K562 (cell line): Measurements from ENCODE around the gene POT1. TPM values are rescaled to one million over a fixed set of nuclear protein-coding genes. Genes with fewer than 3 reads are reported as not detected.
A peak's percentile ranks its signal among the peaks of the same experiment; 100 is the strongest.

Experiments
- ATAC-seq: fragments of 200-7000 bp; cut with Tn5 transposase; 3 replicates; pipeline ENCODE4 v1.9.1; 2020; ENCODE audit warnings: moderate library complexity
- BruUV-seq: library from RNA; stranded (reverse); fragments of 400-500 nt; replicated peaks from 2 replicates; lab custom pipeline; 2021; lab: Mats Ljungman, UMichigan
- CTCF ChIA-PET: fragments of 300-600 bp; formaldehyde crosslinking; extraction: SDS; loops from one replicate; lab custom pipeline; 2021; ENCODE audit warnings: low intra/inter-chr PET ratio; lab: Yijun Ruan, JAX
- POLR2A ChIA-PET: fragments of 300-600, 350-650 bp; sonication (Branson Sonifier 250); formaldehyde crosslinking; extraction: SDS; loops from one replicate; lab custom pipeline; 2021; ENCODE audit warnings: antibody characterized with exemption, inconsistent platforms; lab: Yijun Ruan, JAX
- DNase-seq, 4 experiments: peaks; one replicate each; pipeline versions ENCODE4 v3.0.0 to v3.0.0-alpha.2; 2011 to 2018; ENCODE audit warnings: low spot score in 3 of 4, mixed read lengths in 3 of 4; ENCODE audit errors: extremely low read depth in 1 of 4
- FAIRE-seq: peaks from 2 replicates; lab custom pipeline; 2011; peaks lifted over from hg19 to GRCh38; lab: Jason Lieb, UNC
- H2AFZ ChIP-seq: 2 replicates; pipeline ENCODE4 v1.6.0; 2011; ENCODE audit warnings: low read depth, low read length, control low read depth, inconsistent platforms
- H3K27ac ChIP-seq: fragments of 200-600 bp; 3 replicates; pipeline ENCODE4 v1.8.0; 2011; ENCODE audit warnings: low read depth, mild to moderate bottlenecking, control low read depth, inconsistent platforms, low read length, moderate library complexity, mixed read lengths; ENCODE audit errors: extremely low read depth
- H3K27me3 ChIP-seq, 2 experiments: fragments of 300-600 bp in 1 of 2; 2 replicates in 1 of 2; 3 replicates in 1 of 2; pipeline versions ENCODE4 v1.6.0 to v1.8.0; 2011; ENCODE audit warnings: inconsistent platforms in 2 of 2, low read length in 2 of 2, mild to moderate bottlenecking in 1 of 2, mixed read lengths in 1 of 2, moderate library complexity in 1 of 2; ENCODE audit not compliant: control insufficient read depth in 2 of 2, insufficient read depth in 2 of 2
- H3K36me3 ChIP-seq: fragments of 300-600 bp; 3 replicates; pipeline ENCODE4 v1.8.0; 2011; ENCODE audit warnings: mild to moderate bottlenecking, low read length, inconsistent platforms; ENCODE audit not compliant: control insufficient read depth, insufficient read depth
- H3K4me1 ChIP-seq, 2 experiments: fragments of 200-600 bp in 1 of 2; replicated peaks in 1 of 2; 2 replicates in 1 of 2; 3 replicates in 1 of 2; pipeline versions ENCODE4 v1.5.1 to v1.8.0; 2011; ENCODE audit warnings: inconsistent platforms in 2 of 2, low read length in 2 of 2, mild to moderate bottlenecking in 1 of 2, mixed read lengths in 1 of 2, moderate library complexity in 1 of 2; ENCODE audit not compliant: control insufficient read depth in 2 of 2, insufficient read depth in 2 of 2
- H3K4me2 ChIP-seq: 2 replicates; pipeline ENCODE4 v1.6.1; 2011; ENCODE audit warnings: low read length, control low read depth, inconsistent platforms, mixed read lengths; ENCODE audit not compliant: insufficient read depth
- H3K4me3 ChIP-seq: fragments of 200-600 bp; sonication (generic), shearing (Covaris generic); 2 replicates; pipeline ENCODE4 v1.5.1; 2016; ENCODE audit warnings: control low read depth, inconsistent platforms
- H3K79me2 ChIP-seq: fragments of 200-600 bp; 3 replicates; pipeline ENCODE4 v1.8.0; 2011; ENCODE audit warnings: low read length, inconsistent platforms; ENCODE audit not compliant: control insufficient read depth, insufficient read depth
- H3K9ac ChIP-seq, 2 experiments: 2 replicates each; pipeline versions ENCODE4 v1.6.0 to v1.6.1; 2011; ENCODE audit warnings: low read depth in 2 of 2, low read length in 2 of 2, control low read depth in 1 of 2, inconsistent platforms in 1 of 2, mild to moderate bottlenecking in 1 of 2, mixed read lengths in 1 of 2; ENCODE audit not compliant: insufficient read depth in 1 of 2
- H3K9me1 ChIP-seq: one replicate; pipeline ENCODE4 v1.6.0; 2011; ENCODE audit warnings: inconsistent platforms, mild to moderate bottlenecking, low read length, moderate library complexity; ENCODE audit not compliant: control insufficient read depth, insufficient read depth
- H3K9me3 ChIP-seq: replicated peaks from 2 replicates; pipeline ENCODE4 v1.5.1; 2011; ENCODE audit warnings: low read depth, low read length, inconsistent platforms; ENCODE audit not compliant: control insufficient read depth, insufficient read depth
- H4K20me1 ChIP-seq: replicated peaks from 2 replicates; pipeline ENCODE4 v1.6.1; 2011; ENCODE audit warnings: low read length, inconsistent platforms, mixed read lengths; ENCODE audit not compliant: control insufficient read depth, insufficient read depth
- CHAMP1 ChIP-seq: fragments of 450-650 bp; IDR thresholded peaks from 2 replicates; pipeline ENCODE4 v1.6.1; 2016; ENCODE audit warnings: mild to moderate bottlenecking
- CHD4 ChIP-seq: fragments of 200-600 bp; sonication (generic); IDR thresholded peaks from 3 replicates; pipeline ENCODE4 v1.6.1; 2012; ENCODE audit warnings: low read depth, mild to moderate bottlenecking, mixed read lengths, low read length, inconsistent platforms; ENCODE audit not compliant: insufficient read depth, insufficient replicate concordance, poor library complexity, severe bottlenecking
- GTF2E2 ChIP-seq: fragments of 200-800 bp; sonication (Bioruptor generic); IDR thresholded peaks from 2 replicates; pipeline ENCODE4 v1.6.1; 2016; ENCODE audit warnings: missing genetic modification characterization, missing compliant biosample characterization
- KAT2B ChIP-seq: IDR thresholded peaks from one replicate; pipeline ENCODE4 v1.6.1; 2012; ENCODE audit warnings: low read depth, mild to moderate bottlenecking, control low read depth, inconsistent platforms, low read length, moderate library complexity
- MAFG ChIP-seq: fragments of 450-650 bp; conservative IDR thresholded peaks from 2 replicates; pipeline ENCODE4 v1.6.1; 2016; ENCODE audit warnings: missing genetic modification characterization, missing compliant biosample characterization
- MAFK ChIP-seq: IDR thresholded peaks from 2 replicates; pipeline ENCODE4 v1.6.1; 2011; ENCODE audit warnings: low read length, improper control_type of control experiment
- MXD1 ChIP-seq: fragments of 250-450 bp; sonication (Bioruptor Pico); IDR thresholded peaks from 2 replicates; pipeline ENCODE4 v1.8.0; 2021; ENCODE audit warnings: borderline replicate concordance, mild to moderate bottlenecking, moderate library complexity; ENCODE audit not compliant: poor library complexity, severe bottlenecking
- NBN ChIP-seq: fragments of 450-650 bp; IDR thresholded peaks from 2 replicates; pipeline ENCODE4 v1.6.1; 2016; ENCODE audit warnings: low read depth, mild to moderate bottlenecking
- NUFIP1 ChIP-seq: fragments of 450-650 bp; IDR thresholded peaks from 2 replicates; pipeline ENCODE4 v1.6.1; 2018; ENCODE audit not compliant: partially characterized antibody
- PBX2 ChIP-seq, 2 experiments: IDR thresholded peaks in 1 of 2; conservative IDR thresholded peaks in 1 of 2; 2 replicates each; pipeline ENCODE4 v1.6.1; 2016; ENCODE audit warnings: low read depth in 2 of 2, mild to moderate bottlenecking in 1 of 2, missing compliant biosample characterization in 1 of 2, missing genetic modification characterization in 1 of 2, moderate library complexity in 1 of 2
- SNAPC5 ChIP-seq: fragments of 250-450 bp; sonication (Bioruptor Pico); IDR thresholded peaks from 2 replicates; pipeline ENCODE4 v1.8.0; 2021; ENCODE audit warnings: moderate library complexity, mild to moderate bottlenecking, inconsistent platforms
- TRIM28 ChIP-seq: fragments of 450-650 bp; IDR thresholded peaks from 2 replicates; pipeline ENCODE4 v1.6.1; 2017
- ZBTB2 ChIP-seq: fragments of 450-650 bp; IDR thresholded peaks from 2 replicates; pipeline ENCODE4 v1.6.1; 2016; ENCODE audit warnings: antibody characterized with exemption
- ZNF134 ChIP-seq: fragments of 250-450 bp; sonication (Bioruptor Pico); conservative IDR thresholded peaks from 2 replicates; pipeline ENCODE4 v1.4.0; 2020
- ZNF175 ChIP-seq: fragments of 200-800 bp; sonication (Bioruptor generic); IDR thresholded peaks from 2 replicates; pipeline ENCODE4 v1.6.1; 2016; ENCODE audit warnings: low read depth, mild to moderate bottlenecking, missing genetic modification characterization, missing compliant biosample characterization
- ZNF212 ChIP-seq: fragments of 450-650 bp; formaldehyde crosslinking; IDR thresholded peaks from 2 replicates; pipeline ENCODE4 v1.4.0; 2020; ENCODE audit warnings: mild to moderate bottlenecking
- WGBS: fragments of 100-300 bp; shearing (Covaris generic); methylation state at CpG from one replicate; pipeline ENCODE4 v1.1.6; 2016; ENCODE audit warnings: low coverage, mixed read lengths; ENCODE audit not compliant: insufficient coverage; ENCODE audit errors: missing lambda C conversion rate; 5-methylcytosine and 5-hydroxymethylcytosine counted together
- in situ Hi-C: fragments of 300-500 bp; cut with MboI; formaldehyde crosslinking; loops from 4 replicates; pipeline ENCODE4 v1.15.0; 2018; ENCODE audit warnings: inconsistent platforms, mixed read lengths
- intact Hi-C: fragments of 100-400 bp; cut with micrococcal nuclease; formaldehyde crosslinking; loops from 2 replicates; pipeline ENCODE4 v1.14.2; 2022
- polyA plus RNA-seq, 8 experiments: library from polyadenylated mRNA; depleted of rRNA in 4 of 8; stranded (reverse) in 5 of 8; unstranded in 3 of 8; fragments of >200 nt; fragmentation: Nextera tagmentation in 2 of 8; fragmentation: Illumina TruSeq in 1 of 8; extraction: Ambion mirVana in 2 of 8; extraction: Trizol in 1 of 8; gene quantifications; 2 replicates each; pipeline versions ENCODE4 v1.2.1 to v1.2.3, GENCODE V29; 2011 to 2014; ENCODE audit warnings: inconsistent platforms in 1 of 8, missing spikeins in 1 of 8
- total RNA-seq, 7 experiments: library from RNA; depleted of rRNA in 6 of 7; stranded (reverse); fragments of >200 nt in 6 of 7; fragmentation: Illumina TruSeq in 2 of 7; extraction: Trizol in 2 of 7; gene quantifications; 2 replicates each; pipeline versions ENCODE4 v1.2.1 to v1.2.3, GENCODE V29; 2011 to 2021; ENCODE audit warnings: low replicate concordance in 1 of 7

Gene POT1
- total and polyA plus RNA-seq, 9 of the 15 experiments (the other 6 are each of a cell fraction or from before 2014, with no cell fraction given): 37.9 to 140 (median 63.6) TPM

GRCh38 chr7:124938128-124938527 is 8.5 kb upstream of the POT1 start:
- Histone ChIP-seq H3K4me3 (no peak overlapping the region), H4K20me1 (no peaks in the 10 kb centered on the region), H3K36me3 (no peaks in the 10 kb centered on the region), H3K4me2 (no peak overlapping the region), H3K9me3 (no peaks in the 10 kb centered on the region), H3K79me2 (no peaks in the 10 kb centered on the region), H3K27me3 (no peaks in the 10 kb centered on the region), H2AFZ (peak overlapping the region; percentile 4; the same call in 1 of the 2 replicates), H3K27ac (no peak overlapping the region), H3K9me1 (no peaks in the 10 kb centered on the region), H3K9ac (no peak overlapping the region), H3K4me1 (peaks cover 10 to 12% of the 10 kb centered on the region in 2 experiments)
- ChIA-PET CTCF (interaction anchor here (0.7 kb wide), 1 partner anchor 12 kb away, joined by 3 read pairs; no protein-coding TSS in a partner anchor), POLR2A (interaction anchor here (0.9 to 2.7 kb wide), 2 partner anchors 9 to 13 kb away, joined by 3 to 8 read pairs; partner anchors contain the start of gene POT1)
- intact Hi-C loops: no loop called here
- FAIRE-seq: no peak
- no peak for DNase-seq
- in situ Hi-C loops: no loop called here
- WGBS: 34% methylated on average over 2 of the region's 2 CpGs
- BruUV-seq: no TSS peak
- TF ChIP-seq TRIM28: no peak
- TF ChIP-seq GTF2E2: no peak
- TF ChIP-seq ZNF212 (CRISPR knock-in tag): no peak
- no peak for TF ChIP-seq MAFG
- TF ChIP-seq ZNF175 (CRISPR knock-in tag): no peak
- TF ChIP-seq MXD1 (CRISPR knock-in tag): no peak
- TF ChIP-seq ZNF134 (CRISPR knock-in tag): no peak
- TF ChIP-seq PBX2 (CRISPR knock-in tag; IDR thresholded peaks at IDR 0.05; ENCODE audit: low read depth): no peak
- TF ChIP-seq PBX2 (tag; conservative IDR thresholded peaks at IDR 0.05; ENCODE audit: low read depth): no peak
- TF ChIP-seq CHD4: no peak
- TF ChIP-seq ZBTB2: no peak
- TF ChIP-seq CHAMP1: no peak
- TF ChIP-seq SNAPC5 (CRISPR knock-in tag): no peak
- TF ChIP-seq NBN: no peak
- TF ChIP-seq MAFK: no peak
- TF ChIP-seq NUFIP1: no peak
- TF ChIP-seq KAT2B: no peak
- ATAC-seq: no peak
